ENCODE results near the gene IGSF23.

Gene IGSF23, protein sequence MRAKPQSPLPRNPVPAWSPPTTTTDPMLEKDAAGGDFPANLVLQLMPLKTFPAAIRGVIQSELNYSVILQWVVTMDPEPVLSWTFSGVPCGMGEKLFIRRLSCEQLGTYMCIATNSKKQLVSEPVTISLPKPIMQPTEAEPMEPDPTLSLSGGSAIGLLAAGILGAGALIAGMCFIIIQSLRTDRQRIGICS

DNA sequence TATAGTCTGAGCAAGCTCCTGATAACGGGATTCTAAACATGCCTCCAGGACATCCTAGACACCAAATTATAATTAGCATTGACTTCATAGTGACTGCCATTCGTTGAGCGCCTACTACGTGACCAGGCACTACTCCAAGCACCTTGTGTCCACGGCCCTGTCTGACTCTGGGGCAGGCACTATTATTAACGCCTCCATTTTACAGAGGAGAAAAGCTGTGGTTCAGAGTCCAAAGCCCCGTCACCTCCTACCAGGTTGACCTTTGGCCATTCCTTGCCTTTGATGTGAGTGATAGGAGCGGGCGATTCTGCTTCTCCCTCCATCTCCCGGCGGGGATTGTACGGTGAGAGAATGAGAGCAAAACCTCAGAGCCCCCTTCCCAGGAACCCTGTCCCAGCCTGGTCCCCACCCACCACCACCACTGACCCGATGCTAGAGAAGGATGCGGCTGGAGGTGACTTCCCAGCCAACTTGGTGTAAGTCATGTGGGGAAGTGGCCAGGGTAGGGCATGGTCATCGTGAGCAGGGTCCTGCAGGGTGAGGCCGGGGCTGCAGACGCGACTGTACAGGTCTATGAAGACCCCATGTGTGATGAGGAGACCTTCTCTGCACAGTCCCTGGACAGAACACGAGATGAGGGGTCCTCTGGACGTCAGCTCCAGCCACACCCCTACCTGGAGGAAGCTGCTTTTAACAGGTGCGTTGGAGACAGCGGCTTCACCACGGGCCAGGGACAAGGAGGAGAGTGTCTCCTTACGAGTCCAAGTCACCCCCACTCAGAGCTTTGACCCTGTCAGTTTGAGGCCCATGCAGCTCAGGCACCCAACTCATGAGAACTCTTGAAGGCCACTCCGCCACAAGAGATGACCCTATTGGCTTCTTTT is at the start of gene IGSF23:
Gene IGSF23 (plus strand): TSS at position 269 of the 884 bp plus-strand sequence. CDS start 83 bp downstream, at position 352.
- in situ Hi-C loops (cut with MboI; ENCODE audit: low sequenced_read_pairs, unreplicated experiment): no loop called here
- DNase-seq (ENCODE audit: low spot score): no peak
- TF ChIP-seq CTCF (IDR thresholded peaks at IDR 0.05; ENCODE audit: borderline replicate concordance, control extremely low read depth, extremely low read depth, insufficient read depth, missing control alignments): no peak

DNA sequence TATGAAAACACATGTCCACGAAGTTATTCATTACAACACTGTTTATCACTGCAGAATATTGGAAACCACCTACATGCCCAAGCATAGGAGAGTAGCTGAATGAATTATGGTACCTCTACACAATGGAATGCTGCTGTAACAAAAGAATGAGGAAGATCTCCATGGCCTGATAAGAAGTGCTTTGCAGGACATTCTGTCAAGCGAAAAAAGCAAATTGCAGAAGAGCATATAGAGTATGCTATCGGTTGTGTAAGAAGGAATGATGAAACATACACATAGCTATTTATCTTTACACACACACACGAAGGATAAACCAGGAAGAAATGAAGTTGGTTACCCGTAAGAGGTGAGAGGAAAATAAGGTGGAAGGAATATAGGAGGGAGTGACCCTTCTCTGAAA is 46.4 kb upstream of the IGSF23 start:
- no peak for DNase-seq (ENCODE audit: low spot score)
- no peak for TF ChIP-seq CTCF (IDR thresholded peaks at IDR 0.05; ENCODE audit: borderline replicate concordance, control extremely low read depth, extremely low read depth, insufficient read depth, missing control alignments)
- in situ Hi-C loops (cut with MboI; ENCODE audit: low sequenced_read_pairs, unreplicated experiment): no loop called here

GRCh38 chr19:44567745-44568144 is 45.6 kb upstream of the IGSF23 start:
- TF ChIP-seq CTCF (IDR thresholded peaks at IDR 0.05; ENCODE audit: borderline replicate concordance, control extremely low read depth, extremely low read depth, insufficient read depth, missing control alignments): no peak
- in situ Hi-C loops (cut with MboI; ENCODE audit: low sequenced_read_pairs, unreplicated experiment): no loop called here
- no peak for DNase-seq (ENCODE audit: low spot score)

GRCh38 chr19:44570603-44570983 is 42.8 kb upstream of the IGSF23 start:
- in situ Hi-C loops (cut with MboI; ENCODE audit: low sequenced_read_pairs, unreplicated experiment): loop anchor here (10.0 kb wide), 1 partner anchor 84 kb away; no protein-coding TSS in a partner anchor
- peak; percentile 11 for TF ChIP-seq CTCF (IDR thresholded peaks at IDR 0.05; ENCODE audit: borderline replicate concordance, control extremely low read depth, extremely low read depth, insufficient read depth, missing control alignments)

GRCh38 chr19:44570984-44571684 is 42.2 kb upstream of the IGSF23 start:
- peak; percentile 70 for DNase-seq (ENCODE audit: low spot score)
- in situ Hi-C loops (cut with MboI; ENCODE audit: low sequenced_read_pairs, unreplicated experiment): loop anchor here (10.0 kb wide), 1 partner anchor 84 kb away; no protein-coding TSS in a partner anchor
- peak; percentile 48 for TF ChIP-seq CTCF (IDR thresholded peaks at IDR 0.05; ENCODE audit: borderline replicate concordance, control extremely low read depth, extremely low read depth, insufficient read depth, missing control alignments)

More at GRCh38 chr19:44570603-44570983, 42.8 kb upstream of the IGSF23 start:
- DNase-seq (ENCODE audit: low spot score): no peak

All from GM13976 (cell line).